SK-N-SH (cell line): ENCODE results near the gene STXBP6. TPM values are rescaled to one million over a fixed set of nuclear protein-coding genes. Genes with fewer than 3 reads are reported as not detected.

Experiments used
- CTCF ChIA-PET: fragments of 300-600, 350-600 bp; formaldehyde crosslinking; extraction: SDS; loops from one replicate; lab custom pipeline; 2021; lab: Yijun Ruan, JAX
- POLR2A ChIA-PET: fragments of 350-600 bp; sonication (Branson Sonifier 250); formaldehyde crosslinking; extraction: SDS; loops from one replicate; lab custom pipeline; 2020; ENCODE audit warnings: antibody characterized with exemption, inconsistent platforms; lab: Yijun Ruan, JAX
- DNase-seq: peaks from one replicate; pipeline ENCODE4 v3.0.0; 2012
- H2AFZ ChIP-seq: fragments of 200-600 bp; sonication (generic); 2 replicates; pipeline ENCODE4 v1.8.1; 2016; ENCODE audit warnings: antibody characterized with exemption, mild to moderate bottlenecking, low read depth
- H3F3A ChIP-seq: fragments of 200-600 bp; sonication (generic); replicated peaks from 2 replicates; pipeline ENCODE3; 2016; ENCODE audit warnings: antibody characterized with exemption, mild to moderate bottlenecking; ENCODE audit not compliant: insufficient read depth
- H3K27ac ChIP-seq, 2 experiments: fragments of 200-500 bp in 1 of 2; fragments of 200-600 bp in 1 of 2; sonication (Bioruptor generic) in 1 of 2; sonication (generic), shearing (Covaris generic) in 1 of 2; 2 replicates each; pipeline versions ENCODE4 v1.5.1 to v1.6.1; 2014 to 2016; ENCODE audit warnings: low read depth in 2 of 2, inconsistent platforms in 1 of 2, low read length in 1 of 2, mild to moderate bottlenecking in 1 of 2, mixed read lengths in 1 of 2
- H3K27me3 ChIP-seq: fragments of 200-600 bp; sonication (generic), shearing (Covaris generic); 2 replicates; pipeline ENCODE4 v1.6.1; 2016; ENCODE audit warnings: mixed run types; ENCODE audit not compliant: insufficient read depth
- H3K36me3 ChIP-seq, 2 experiments: fragments of 200-500 bp in 1 of 2; fragments of 200-600 bp in 1 of 2; sonication (Bioruptor generic) in 1 of 2; sonication (generic) in 1 of 2; replicated peaks in 1 of 2; 2 replicates each; pipeline versions ENCODE3 to v1.5.1; 2014 to 2016; ENCODE audit warnings: low read length in 1 of 2, mild to moderate bottlenecking in 1 of 2; ENCODE audit not compliant: insufficient read depth in 2 of 2, control insufficient read depth in 1 of 2
- H3K4me1 ChIP-seq, 2 experiments: fragments of 200-500 bp in 1 of 2; fragments of 200-600 bp in 1 of 2; sonication (Bioruptor generic) in 1 of 2; sonication (generic), shearing (Covaris generic) in 1 of 2; 2 replicates each; pipeline versions ENCODE4 v1.5.1 to v1.6.1; 2014 to 2016; ENCODE audit warnings: low read depth in 1 of 2, low read length in 1 of 2, mixed run types in 1 of 2; ENCODE audit not compliant: insufficient read depth in 2 of 2, control insufficient read depth in 1 of 2
- H3K4me2 ChIP-seq: fragments of 200-600 bp; sonication (generic), shearing (Covaris generic); 2 replicates; pipeline ENCODE4 v1.6.1; 2017; ENCODE audit warnings: mixed run types
- H3K4me3 ChIP-seq, 2 experiments: fragments of 200-500 bp in 1 of 2; fragments of 200-600 bp in 1 of 2; sonication (Bioruptor generic) in 1 of 2; sonication (generic), shearing (Covaris generic) in 1 of 2; 2 replicates each; pipeline versions ENCODE4 v1.5.1 to v1.8.1; 2014 to 2016; ENCODE audit warnings: low read depth in 2 of 2, inconsistent platforms in 1 of 2, low read length in 1 of 2, mild to moderate bottlenecking in 1 of 2, mixed read lengths in 1 of 2, moderate library complexity in 1 of 2
- H3K79me2 ChIP-seq: fragments of 200-600 bp; sonication (generic); 2 replicates; pipeline ENCODE4 v1.8.1; 2017; ENCODE audit warnings: mild to moderate bottlenecking; ENCODE audit not compliant: insufficient read depth
- H3K9ac ChIP-seq: fragments of 200-600 bp; sonication (generic); 2 replicates; pipeline ENCODE4 v1.6.1; 2017; ENCODE audit warnings: mixed run types
- H3K9me2 ChIP-seq: fragments of 200-600 bp; sonication (generic); 2 replicates; pipeline ENCODE4 v1.6.1; 2017; ENCODE audit warnings: mixed run types
- H3K9me3 ChIP-seq: fragments of 200-600 bp; sonication (generic); 2 replicates; pipeline ENCODE4 v1.6.1; 2017; ENCODE audit warnings: mixed run types, mild to moderate bottlenecking, moderate library complexity
- H4K20me1 ChIP-seq: fragments of 200-600 bp; sonication (generic); 2 replicates; pipeline ENCODE4 v1.6.1; 2017; ENCODE audit warnings: mild to moderate bottlenecking, mixed run types; ENCODE audit not compliant: insufficient read depth
- EP300 ChIP-seq, 2 experiments: IDR thresholded peaks; 2 replicates each; pipeline versions ENCODE4 v1.4.0 to v1.6.1; 2012; ENCODE audit warnings: borderline replicate concordance in 1 of 2, low read depth in 1 of 2, low read length in 1 of 2
- EZH2phosphoT487 ChIP-seq: fragments of 200-600 bp; sonication (generic); IDR thresholded peaks from 2 replicates; pipeline ENCODE4 v1.6.1; 2017; ENCODE audit warnings: low read depth, mixed run types, mild to moderate bottlenecking, antibody characterized with exemption, moderate library complexity, borderline replicate concordance
- FOSL2 ChIP-seq: IDR thresholded peaks from 2 replicates; pipeline ENCODE4 v1.4.0; 2012; ENCODE audit warnings: low read depth, mild to moderate bottlenecking, moderate library complexity, borderline replicate concordance
- FOXJ3 ChIP-seq: sonication (generic); formaldehyde crosslinking; IDR thresholded peaks from 2 replicates; pipeline ENCODE4 v1.5.1; 2020; ENCODE audit warnings: mild to moderate bottlenecking, missing genetic modification reagents
- GABPA ChIP-seq: IDR thresholded peaks from 2 replicates; pipeline ENCODE4 v1.4.0; 2012; ENCODE audit warnings: low read depth, mild to moderate bottlenecking
- GATA2 ChIP-seq: sonication (generic); formaldehyde crosslinking; IDR thresholded peaks from 2 replicates; pipeline ENCODE4 v1.5.0; 2020; ENCODE audit warnings: mild to moderate bottlenecking, missing genetic modification reagents
- IRF3 ChIP-seq: fragments of 150-350 bp; IDR thresholded peaks from 2 replicates; pipeline ENCODE4 v1.6.1; 2016; ENCODE audit warnings: mild to moderate bottlenecking, low read depth, low read length
- JUND ChIP-seq: IDR thresholded peaks from 2 replicates; pipeline ENCODE4 v1.4.0; 2012
- MEF2A ChIP-seq: IDR thresholded peaks from 2 replicates; pipeline ENCODE4 v1.4.0; 2012; ENCODE audit warnings: low read depth, borderline replicate concordance
- NFIC ChIP-seq: IDR thresholded peaks from 2 replicates; pipeline ENCODE4 v1.4.0; 2012; ENCODE audit warnings: borderline replicate concordance
- NRF1 ChIP-seq: IDR thresholded peaks from 2 replicates; pipeline ENCODE4 v1.6.1; 2012; ENCODE audit warnings: low read depth, mild to moderate bottlenecking, low read length
- POLR2AphosphoS5 ChIP-seq: IDR thresholded peaks from 2 replicates; pipeline ENCODE4 v1.6.1; 2012; ENCODE audit warnings: low read depth, low read length
- RAD21 ChIP-seq: IDR thresholded peaks from 2 replicates; pipeline ENCODE4 v1.6.1; 2012; ENCODE audit warnings: mild to moderate bottlenecking, low read length
- RCOR1 ChIP-seq: fragments of 150-350 bp; IDR thresholded peaks from 2 replicates; pipeline ENCODE4 v1.6.1; 2017; ENCODE audit warnings: antibody characterized with exemption, low read length
- REST ChIP-seq: IDR thresholded peaks from 2 replicates; pipeline ENCODE4 v1.6.1; 2012; ENCODE audit warnings: mild to moderate bottlenecking, low read depth, low read length, moderate library complexity
- RXRA ChIP-seq: IDR thresholded peaks from 2 replicates; pipeline ENCODE4 v1.4.0; 2012; ENCODE audit warnings: low read depth, mild to moderate bottlenecking, borderline replicate concordance
- SIN3A ChIP-seq: IDR thresholded peaks from 2 replicates; pipeline ENCODE4 v1.6.1; 2012; ENCODE audit warnings: low read depth, mild to moderate bottlenecking, low read length, moderate library complexity, borderline replicate concordance
- TCF12 ChIP-seq: IDR thresholded peaks from 2 replicates; pipeline ENCODE4 v1.4.0; 2012
- TEAD4 ChIP-seq: IDR thresholded peaks from 2 replicates; pipeline ENCODE4 v1.4.0; 2012; ENCODE audit warnings: mild to moderate bottlenecking, borderline replicate concordance; ENCODE audit not compliant: insufficient read depth
- USF1 ChIP-seq: IDR thresholded peaks from 2 replicates; pipeline ENCODE4 v1.4.0; 2012; ENCODE audit warnings: low read depth, borderline replicate concordance
- USF2 ChIP-seq: fragments of 150-350 bp; IDR thresholded peaks from 2 replicates; pipeline ENCODE4 v1.6.1; 2017; ENCODE audit warnings: antibody characterized with exemption, low read length, low read depth, borderline replicate concordance
- YY1 ChIP-seq: IDR thresholded peaks from 2 replicates; pipeline ENCODE4 v1.4.0; 2012; ENCODE audit warnings: low read depth, mild to moderate bottlenecking
- WGBS: methylation state at CpG from one replicate; pipeline ENCODE4 v1.1.6; 2017; ENCODE audit warnings: low lambda C conversion rate; 5-methylcytosine and 5-hydroxymethylcytosine counted together
- polyA plus RNA-seq, 3 experiments: library from polyadenylated mRNA; depleted of rRNA; stranded (reverse); fragments of >200 nt; gene quantifications; 2 replicates each; pipeline ENCODE4 v1.2.3, GENCODE V29; 2012

STXBP6 gene
- polyA plus RNA-seq, 1 of the 3 experiments (the other 2 are of a cell fraction), result 0.16 TPM

GRCh38 chr14:24863968-24864684, 185.8 kb downstream of the STXBP6 start:
- H3K9me2 ChIP-seq, result no peaks in the 10 kb centered on the region
- no peaks in the 10 kb centered on the region; the same call in 1 of the 2 replicates for H3K27me3 ChIP-seq
- H3K4me1 ChIP-seq, result no peaks in the 10 kb centered on the region
- CTCF ChIA-PET, result no interaction called here
- POLR2A ChIA-PET, result no interaction called here
- no peak for TF ChIP-seq JUND
- TF ChIP-seq FOXJ3, result no peak
- TF ChIP-seq GATA2 (CRISPR knock-in tag), result no peak
- TF ChIP-seq TCF12, result no peak
- TF ChIP-seq EZH2phosphoT487, result no peak
- no peak for TF ChIP-seq YY1
- TF ChIP-seq REST, result no peak
- TF ChIP-seq MEF2A, result no peak
- TF ChIP-seq RAD21, result no peak
- no peak overlapping the region for H3K27ac ChIP-seq
- H4K20me1 ChIP-seq, result no peaks in the 10 kb centered on the region
- H3K9me3 ChIP-seq, result no peaks in the 10 kb centered on the region
- no peak for DNase-seq
- H3K36me3 ChIP-seq, result no peaks in the 10 kb centered on the region
- H3K4me3 ChIP-seq, result no peak overlapping the region
- no peak overlapping the region for H2AFZ ChIP-seq
- no peak overlapping the region for H3K9ac ChIP-seq
- no peaks in the 10 kb centered on the region for H3F3A ChIP-seq
- no peak overlapping the region for H3K4me2 ChIP-seq
- 6% methylated on average over 7 of the region's 7 CpGs for WGBS
- no peaks in the 10 kb centered on the region for H3K79me2 ChIP-seq

GRCh38 chr14:24861083-24861630, 188.8 kb downstream of the STXBP6 start:
- Histone ChIP-seq H3F3A (no peaks in the 10 kb centered on the region), H3K9me2 (no peaks in the 10 kb centered on the region), H3K9me3 (no peaks in the 10 kb centered on the region), H3K79me2 (no peaks in the 10 kb centered on the region), H3K4me1 (no peaks in the 10 kb centered on the region), H3K27ac (no peak overlapping the region), H3K9ac (no peak overlapping the region), H3K36me3 (no peaks in the 10 kb centered on the region), H3K4me3 (no peak overlapping the region), H3K4me2 (no peak overlapping the region), H4K20me1 (no peaks in the 10 kb centered on the region), H3K27me3 (no peaks in the 10 kb centered on the region; the same call in 1 of the 2 replicates), H2AFZ (no peak overlapping the region)
- ChIA-PET POLR2A (no interaction called here), CTCF (no interaction called here)
- 4% methylated on average over 4 of the region's 4 CpGs for WGBS
- no peak for DNase-seq
- no peak for TF ChIP-seq NRF1
- no peak for TF ChIP-seq EZH2phosphoT487
- no peak for TF ChIP-seq RCOR1
- TF ChIP-seq GABPA, result no peak
- TF ChIP-seq FOSL2, result no peak
- TF ChIP-seq USF2, result no peak
- no peak for TF ChIP-seq RXRA
- no peak for TF ChIP-seq TEAD4
- no peak for TF ChIP-seq TCF12
- TF ChIP-seq JUND, result no peak
- no peak for TF ChIP-seq POLR2AphosphoS5
- no peak for TF ChIP-seq SIN3A
- no peak for TF ChIP-seq EP300 (IDR thresholded peaks at IDR 0.05; ENCODE audit: borderline replicate concordance in 1 of 2, low read depth in 1 of 2, low read length in 1 of 2)
- no peak for TF ChIP-seq NFIC
- no peak for TF ChIP-seq IRF3
- no peak for TF ChIP-seq USF1
